ENCODE measurements around the gene PRKCA.
A peak's percentile ranks its signal among the peaks of the same experiment; 100 is the strongest.
"Not testable (repeated sequence)": the region's sequence is repeated elsewhere in the genome, so short reads cannot be mapped to it uniquely, and the experiment has no call there.

Gene PRKCA

GRCh38 chr17:66468241-66469087, 166.1 kb downstream of the PRKCA start:
- DNase-seq = peak; percentile 85

- no peak for DNase-seq
Observed at GRCh38 chr17:66469088-66469442, 166.7 kb downstream of the PRKCA start.

GRCh38 chr17:66469461-66469860, 167.0 kb downstream of the PRKCA start:
- no peak for DNase-seq

GRCh38 chr17:66469890-66470289, 167.5 kb downstream of the PRKCA start:
- no peak for DNase-seq

- no peak for DNase-seq
Observed at GRCh38 chr17:66472123-66472522, 169.7 kb downstream of the PRKCA start.

GRCh38 chr17:66474258-66474657, 171.8 kb downstream of the PRKCA start:
- DNase-seq = no peak

GRCh38 chr17:66474806-66475497, 172.5 kb downstream of the PRKCA start:
- no peak for DNase-seq

- no peak for DNase-seq
Observed at GRCh38 chr17:66476014-66476413, 173.6 kb downstream of the PRKCA start.

- DNase-seq = no peak
Observed at GRCh38 chr17:66477615-66478283, 175.3 kb downstream of the PRKCA start.

GRCh38 chr17:66479230-66479889, 176.9 kb downstream of the PRKCA start:
- DNase-seq = not testable (repeated sequence)

- no peak for DNase-seq
Observed at GRCh38 chr17:66480243-66480642, 177.8 kb downstream of the PRKCA start.

GRCh38 chr17:66480802-66481201, 178.4 kb downstream of the PRKCA start:
- no peak for DNase-seq

- DNase-seq = no peak
Observed at GRCh38 chr17:66481271-66481670, 178.9 kb downstream of the PRKCA start.

- no peak for DNase-seq
Observed at GRCh38 chr17:66483906-66484305, 181.5 kb downstream of the PRKCA start.

GRCh38 chr17:66485309-66485947, 183.0 kb downstream of the PRKCA start:
- DNase-seq = no peak

- no peak for DNase-seq
Observed at GRCh38 chr17:66487121-66487520, 184.7 kb downstream of the PRKCA start.

GRCh38 chr17:66487981-66488468, 185.6 kb downstream of the PRKCA start:
- no peak for DNase-seq

GRCh38 chr17:66488864-66489263, 186.5 kb downstream of the PRKCA start:
- DNase-seq = no peak

GRCh38 chr17:66489576-66489975, 187.2 kb downstream of the PRKCA start:
- not testable (repeated sequence) for DNase-seq

GRCh38 chr17:66491213-66491612, 188.8 kb downstream of the PRKCA start:
- DNase-seq = no peak

- DNase-seq = no peak
Observed at GRCh38 chr17:66491665-66492064, 189.3 kb downstream of the PRKCA start.

GRCh38 chr17:66492080-66492479, 189.7 kb downstream of the PRKCA start:
- no peak for DNase-seq
